Measurements from ENCODE around the gene MAP4K2. TPM values are rescaled to one million over a fixed set of nuclear protein-coding genes. Genes with fewer than 3 reads are reported as not detected.

Gene MAP4K2
- total RNA-seq, 1 experiment from 2014 or later, result 24.7 TPM

- Histone ChIP-seq H3K4me1 (ENCODE audit: insufficient read depth, low read length) (no peaks in the 10 kb centered on the region), H2AFZ (ENCODE audit: low read length) (no peak overlapping the region), H2BK5ac (ENCODE audit: insufficient read length, low read length) (no peak overlapping the region), H3K27ac (ENCODE audit: insufficient read length, low read depth, low read length) (no peak overlapping the region), H3T11ph (ENCODE audit: low read length) (no peak overlapping the region), H2BK20ac (ENCODE audit: low read depth, low read length, poor library complexity, severe bottlenecking) (no peak overlapping the region), H3K27me3 (ENCODE audit: insufficient read depth, low read length) (no peaks in the 10 kb centered on the region), H3K79me1 (ENCODE audit: insufficient read depth, low read depth, low read length, poor library complexity, severe bottlenecking) (no peaks in the 10 kb centered on the region), H3K23me2 (ENCODE audit: insufficient read length, low read depth, low read length, poor library complexity, severe bottlenecking) (peaks cover 1% of the 10 kb centered on the region), H3K4me2 (ENCODE audit: insufficient read depth, insufficient read length, low read length) (no peak overlapping the region), H4K20me1 (ENCODE audit: control insufficient read depth, insufficient read depth, insufficient read length) (no peaks in the 10 kb centered on the region), H3K23ac (ENCODE audit: insufficient read length, low read depth, low read length) (no peak overlapping the region), H3K9me3 (ENCODE audit: control insufficient read depth, low read depth, low read length) (no peaks in the 10 kb centered on the region), H2BK15ac (ENCODE audit: low read depth, low read length) (no peak overlapping the region), H2BK12ac (ENCODE audit: insufficient read length, low read depth, low read length) (no peak overlapping the region), H3K79me2 (ENCODE audit: insufficient read depth, low read length) (no peaks in the 10 kb centered on the region), H4K91ac (ENCODE audit: insufficient read length, low read depth, low read length) (no peak overlapping the region), H3K18ac (ENCODE audit: insufficient read length, low read depth, low read length) (no peak overlapping the region), H3K4ac (ENCODE audit: low read depth, low read length) (no peak overlapping the region), H2AK5ac (ENCODE audit: insufficient read length, low read length) (no peak overlapping the region), H3K14ac (ENCODE audit: insufficient read depth, low read length) (no peak overlapping the region), H2BK120ac (ENCODE audit: low read depth, low read length, poor library complexity, severe bottlenecking) (no peak overlapping the region), H3K9ac (ENCODE audit: extremely low read depth, insufficient read length, low read length) (no peak overlapping the region), H4K5ac (ENCODE audit: insufficient read length, low read depth, low read length) (no peak overlapping the region), H4K8ac (replicated peaks; ENCODE audit: insufficient read length, low read depth, low read length) (no peak overlapping the region), H3K56ac (ENCODE audit: insufficient read length, low read depth, low read length) (no peak overlapping the region)
- peak; percentile 82 for DNase-seq
- Mint-ChIP-seq H3K27ac (no peak overlapping the region), H3K9me3 (no peaks in the 10 kb centered on the region; a peak in 1 of 5 replicates), H3K4me1 (peaks cover 20 to 23% of the 10 kb centered on the region in 2 experiments), H3K36me3 (ENCODE audit: insufficient read depth in 1 of 3, low read depth in 3 of 3) (no peaks in the 10 kb centered on the region), H3K27me3 (ENCODE audit: low read depth) (no peaks in the 10 kb centered on the region), H3K4me3 (no peak overlapping the region)
- peak; percentile 70 for TF ChIP-seq CTCF (conservative IDR thresholded peaks at IDR 0.05)
- no CpG with 5 or more reads among the region's 16 CpGs for WGBS (ENCODE audit: extremely low coverage, insufficient read length, low lambda C conversion rate)
Observed at GRCh38 chr11:64848826-64849597, 46.0 kb upstream of the MAP4K2 start.

Data from H9 (cell line).